SK-N-SH (cell line): ENCODE measurements around the gene LCN15.

ENCODE experiments used
- EP300 ChIP-seq, 2 experiments: IDR thresholded peaks; 2 replicates each; pipeline versions ENCODE4 v1.4.0 to v1.6.1; 2012; ENCODE audit warnings: borderline replicate concordance in 1 of 2, low read depth in 1 of 2, low read length in 1 of 2
- FOXJ3 ChIP-seq: sonication (generic); formaldehyde crosslinking; IDR thresholded peaks from 2 replicates; pipeline ENCODE4 v1.5.1; 2020; ENCODE audit warnings: mild to moderate bottlenecking, missing genetic modification reagents
- GABPA ChIP-seq: IDR thresholded peaks from 2 replicates; pipeline ENCODE4 v1.4.0; 2012; ENCODE audit warnings: low read depth, mild to moderate bottlenecking
- PBX3 ChIP-seq: IDR thresholded peaks from 2 replicates; pipeline ENCODE4; 2012
- POLR2AphosphoS5 ChIP-seq: IDR thresholded peaks from 2 replicates; pipeline ENCODE4 v1.6.1; 2012; ENCODE audit warnings: low read depth, low read length
- SIN3A ChIP-seq: IDR thresholded peaks from 2 replicates; pipeline ENCODE4 v1.6.1; 2012; ENCODE audit warnings: low read depth, mild to moderate bottlenecking, low read length, moderate library complexity, borderline replicate concordance
- TAF1 ChIP-seq: IDR thresholded peaks from 2 replicates; pipeline ENCODE4 v1.6.1; 2012; ENCODE audit warnings: low read depth, mild to moderate bottlenecking, low read length, moderate library complexity, borderline replicate concordance
- TEAD4 ChIP-seq: IDR thresholded peaks from 2 replicates; pipeline ENCODE4 v1.4.0; 2012; ENCODE audit warnings: mild to moderate bottlenecking, borderline replicate concordance; ENCODE audit not compliant: insufficient read depth
- YY1 ChIP-seq: IDR thresholded peaks from 2 replicates; pipeline ENCODE4 v1.4.0; 2012; ENCODE audit warnings: low read depth, mild to moderate bottlenecking
- TF ChIP-seq, protein P1 (sequence below): fragments of 200-600 bp; sonication (generic); IDR thresholded peaks from 2 replicates; pipeline ENCODE4 v1.6.1; 2017; ENCODE audit warnings: antibody characterized with exemption, mild to moderate bottlenecking, moderate library complexity
- TF ChIP-seq, protein P2 (sequence below): IDR thresholded peaks from 2 replicates; pipeline ENCODE4 v1.4.0; 2012; ENCODE audit warnings: low read depth
- TF ChIP-seq, protein P3 (sequence below): fragments of 150-350 bp; IDR thresholded peaks from 2 replicates; pipeline ENCODE4 v1.6.1; 2017; ENCODE audit warnings: antibody characterized with exemption, low read length, low read depth, borderline replicate concordance

DNA sequence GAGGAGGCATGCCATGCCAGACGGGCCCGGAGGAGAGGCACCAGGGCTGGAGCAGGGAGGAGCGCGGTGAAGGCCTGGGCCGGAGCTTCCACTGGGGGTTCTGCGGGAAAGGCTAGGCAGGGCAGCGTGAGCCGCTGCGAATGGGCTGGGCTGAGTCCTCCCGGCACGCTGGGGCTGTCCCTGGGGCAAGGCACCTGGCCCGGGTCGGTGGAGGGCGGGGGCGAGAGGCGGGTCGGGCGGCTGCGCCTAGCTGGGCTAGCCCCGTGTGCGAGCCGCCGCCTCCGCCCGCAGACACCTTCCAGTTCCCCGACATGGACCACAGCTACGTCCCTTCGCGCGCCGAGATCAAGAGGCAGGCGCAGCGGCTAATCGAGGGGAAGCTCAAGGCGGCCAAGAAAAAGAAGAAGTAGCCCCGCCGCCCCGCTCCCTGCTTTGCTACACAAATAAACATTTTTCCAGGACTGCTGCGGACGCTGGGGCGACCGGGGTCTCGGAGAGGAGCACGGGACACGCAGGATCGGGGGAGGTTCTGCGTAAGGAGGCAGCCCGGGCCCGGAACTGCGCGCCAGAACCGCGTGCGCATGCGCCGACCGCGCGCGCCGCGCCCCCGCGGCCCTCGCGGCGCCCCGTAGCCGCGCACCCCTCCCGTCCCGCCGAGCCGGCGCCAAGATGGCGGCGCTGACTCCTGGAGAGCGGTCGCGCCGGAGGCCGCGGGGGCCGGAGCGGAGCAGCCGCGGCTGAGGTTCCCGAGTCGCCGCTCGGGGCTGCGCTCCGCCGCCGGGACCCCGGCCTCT lies 43.2 kb upstream of the LCN15 start, which contains the start of gene RABL6:
- TF ChIP-seq, protein P1, sequence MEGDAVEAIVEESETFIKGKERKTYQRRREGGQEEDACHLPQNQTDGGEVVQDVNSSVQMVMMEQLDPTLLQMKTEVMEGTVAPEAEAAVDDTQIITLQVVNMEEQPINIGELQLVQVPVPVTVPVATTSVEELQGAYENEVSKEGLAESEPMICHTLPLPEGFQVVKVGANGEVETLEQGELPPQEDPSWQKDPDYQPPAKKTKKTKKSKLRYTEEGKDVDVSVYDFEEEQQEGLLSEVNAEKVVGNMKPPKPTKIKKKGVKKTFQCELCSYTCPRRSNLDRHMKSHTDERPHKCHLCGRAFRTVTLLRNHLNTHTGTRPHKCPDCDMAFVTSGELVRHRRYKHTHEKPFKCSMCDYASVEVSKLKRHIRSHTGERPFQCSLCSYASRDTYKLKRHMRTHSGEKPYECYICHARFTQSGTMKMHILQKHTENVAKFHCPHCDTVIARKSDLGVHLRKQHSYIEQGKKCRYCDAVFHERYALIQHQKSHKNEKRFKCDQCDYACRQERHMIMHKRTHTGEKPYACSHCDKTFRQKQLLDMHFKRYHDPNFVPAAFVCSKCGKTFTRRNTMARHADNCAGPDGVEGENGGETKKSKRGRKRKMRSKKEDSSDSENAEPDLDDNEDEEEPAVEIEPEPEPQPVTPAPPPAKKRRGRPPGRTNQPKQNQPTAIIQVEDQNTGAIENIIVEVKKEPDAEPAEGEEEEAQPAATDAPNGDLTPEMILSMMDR: no peak
- TF ChIP-seq EP300 (IDR thresholded peaks at IDR 0.05; ENCODE audit: borderline replicate concordance in 1 of 2, low read depth in 1 of 2, low read length in 1 of 2): no peak
- no peak for TF ChIP-seq GABPA
- TF ChIP-seq TEAD4: no peak
- TF ChIP-seq FOXJ3: no peak
- 0 out of 2 replicates have a peak, but pooled peaks have one; percentile 19 for TF ChIP-seq SIN3A
- peak; percentile 90 for TF ChIP-seq POLR2AphosphoS5
- TF ChIP-seq, protein P2, sequence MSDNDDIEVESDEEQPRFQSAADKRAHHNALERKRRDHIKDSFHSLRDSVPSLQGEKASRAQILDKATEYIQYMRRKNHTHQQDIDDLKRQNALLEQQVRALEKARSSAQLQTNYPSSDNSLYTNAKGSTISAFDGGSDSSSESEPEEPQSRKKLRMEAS: peak; percentile 65; the same call in 1 of the 2 replicates
- TF ChIP-seq PBX3: no peak
- TF ChIP-seq, protein P3, sequence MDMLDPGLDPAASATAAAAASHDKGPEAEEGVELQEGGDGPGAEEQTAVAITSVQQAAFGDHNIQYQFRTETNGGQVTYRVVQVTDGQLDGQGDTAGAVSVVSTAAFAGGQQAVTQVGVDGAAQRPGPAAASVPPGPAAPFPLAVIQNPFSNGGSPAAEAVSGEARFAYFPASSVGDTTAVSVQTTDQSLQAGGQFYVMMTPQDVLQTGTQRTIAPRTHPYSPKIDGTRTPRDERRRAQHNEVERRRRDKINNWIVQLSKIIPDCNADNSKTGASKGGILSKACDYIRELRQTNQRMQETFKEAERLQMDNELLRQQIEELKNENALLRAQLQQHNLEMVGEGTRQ: no peak
- peak; percentile 91 for TF ChIP-seq TAF1
- peak; percentile 87 for TF ChIP-seq YY1
